HL-60 (cell line): ENCODE results near the gene SERINC1.
"Not testable (repeated sequence)": the region's sequence is repeated elsewhere in the genome, so short reads cannot be mapped to it uniquely, and the experiment has no call there.

Source experiments
- DNase-seq, 2 experiments: peaks; one replicate each; pipeline ENCODE4 v3.0.0-alpha.2; 2010 to 2020; ENCODE audit warnings: low read depth in 1 of 2, low spot score in 1 of 2
- H3K27ac ChIP-seq: fragments of 250-450 bp; sonication (Bioruptor Pico); replicated peaks from 2 replicates; pipeline ENCODE4 v1.5.1; 2020; ENCODE audit warnings: mild to moderate bottlenecking, moderate library complexity
- H3K27me3 ChIP-seq: fragments of 250-450 bp; sonication (Bioruptor Pico); 2 replicates; pipeline ENCODE4 v1.5.1; 2021; ENCODE audit warnings: mild to moderate bottlenecking, moderate library complexity; ENCODE audit not compliant: insufficient read depth, poor library complexity, severe bottlenecking
- H3K4me3 ChIP-seq: replicated peaks from 2 replicates; pipeline ENCODE4 v1.5.1; 2011; ENCODE audit warnings: mild to moderate bottlenecking, control low read depth, low read length; ENCODE audit not compliant: insufficient read depth
- CTCF ChIP-seq: IDR thresholded peaks from one replicate; pipeline ENCODE4 v1.5.1; 2011; ENCODE audit warnings: low read length, control low read depth, inconsistent platforms; ENCODE audit not compliant: insufficient read depth
- GABPA ChIP-seq: IDR thresholded peaks from 2 replicates; pipeline ENCODE4 v1.6.1; 2012; ENCODE audit warnings: low read depth
- POLR2AphosphoS5 ChIP-seq: IDR thresholded peaks from 2 replicates; pipeline ENCODE4 v1.6.1; 2012; ENCODE audit warnings: low read depth
- REST ChIP-seq: IDR thresholded peaks from 2 replicates; pipeline ENCODE4 v1.6.1; 2012; ENCODE audit warnings: low read depth; ENCODE audit not compliant: insufficient replicate concordance
- SPI1 ChIP-seq: IDR thresholded peaks from 2 replicates; pipeline ENCODE4 v1.6.1; 2012; ENCODE audit warnings: low read depth, mild to moderate bottlenecking, borderline replicate concordance

SERINC1 gene

DNA sequence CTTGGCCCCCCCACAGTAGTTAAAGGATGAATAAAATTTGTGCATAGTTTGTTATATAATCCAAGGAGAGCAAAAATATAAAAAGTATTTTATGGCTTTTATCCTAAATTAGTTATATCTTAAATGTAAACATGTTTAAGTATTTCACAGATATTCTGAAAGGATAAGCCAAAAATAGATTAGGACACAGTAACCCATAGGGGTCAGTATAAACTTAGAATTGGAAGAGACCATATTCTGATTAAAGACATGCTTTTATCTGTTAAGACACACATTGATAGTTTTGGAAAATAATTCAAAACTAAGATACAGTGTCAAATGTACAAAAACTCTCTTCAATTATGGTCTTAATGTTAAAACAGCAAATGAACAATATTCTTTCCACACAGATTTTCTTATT, 4.5 kb upstream of the SERINC1 start:
- no peak for DNase-seq
- TF ChIP-seq GABPA (no peak), SPI1 (no peak), REST (no peak), POLR2AphosphoS5 (no peak), CTCF (no peak)

DNA sequence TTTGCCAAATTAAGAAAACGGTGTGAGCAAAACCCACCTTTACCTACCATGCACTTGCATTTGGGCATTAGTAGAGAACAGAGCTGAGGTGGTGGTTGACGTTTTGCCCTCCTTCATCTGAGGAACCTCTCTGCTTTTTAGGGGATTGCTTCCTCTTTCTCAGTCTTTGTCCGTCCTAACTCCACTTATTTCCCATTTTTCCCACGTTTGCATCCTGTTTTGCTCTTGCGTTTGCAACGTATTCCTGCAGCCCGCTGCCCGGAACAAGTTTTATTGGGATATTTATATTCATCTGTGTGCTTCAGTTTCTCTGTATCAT, 374 bp upstream of the SERINC1 start:
- Histone ChIP-seq H3K4me3 (peak overlapping the region; percentile 88), H3K27ac (peak overlapping the region; percentile 96), H3K27me3 (no peaks in the 10 kb centered on the region)
- TF ChIP-seq SPI1 (no peak), REST (no peak), POLR2AphosphoS5 (no peak), CTCF (no peak), GABPA (no peak)
- DNase-seq: no peak

More for the DNA sequence above, 4.5 kb upstream of the SERINC1 start:
- H3K27ac ChIP-seq: no peak overlapping the region
- H3K27me3 ChIP-seq: no peaks in the 10 kb centered on the region
- H3K4me3 ChIP-seq: no peak overlapping the region

DNA sequence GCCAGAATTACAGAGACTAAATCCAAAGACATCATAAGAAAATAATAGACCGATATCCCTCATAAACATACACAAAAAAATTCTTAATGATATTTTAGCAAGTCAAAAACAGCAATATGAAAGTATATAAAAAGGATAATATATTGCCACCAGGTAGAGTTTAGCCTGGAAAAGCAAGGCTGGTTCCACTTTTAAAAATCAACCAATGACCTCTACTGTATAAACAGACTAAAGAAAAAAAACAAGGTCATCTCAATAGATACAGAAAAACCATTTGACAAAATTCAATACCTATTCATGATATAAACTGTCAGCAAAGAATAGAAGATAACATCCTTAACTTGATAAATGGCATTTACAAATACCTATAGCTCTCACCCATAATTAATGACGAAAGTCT, 9.7 kb downstream of the SERINC1 start:
- Histone ChIP-seq H3K27ac (no peak overlapping the region), H3K27me3 (no peaks in the 10 kb centered on the region), H3K4me3 (no peak overlapping the region)
- no peak for TF ChIP-seq GABPA
- TF ChIP-seq CTCF: no peak
- no peak for TF ChIP-seq SPI1
- no peak for TF ChIP-seq REST
- TF ChIP-seq POLR2AphosphoS5: no peak
- no peak for DNase-seq

- DNase-seq, H3K27ac ChIP-seq, H3K27me3 ChIP-seq, H3K4me3 ChIP-seq: not testable (repeated sequence)
Measured at GRCh38 chr6:122459865-122460416, 11.7 kb downstream of the SERINC1 start.
